Stimulated activated naive CD4-positive, alpha-beta T cell treated with Interleukin-2 at 50 U/mL for 16 hours (primary cell): ENCODE measurements around the gene SORT1.
"Not testable (repeated sequence)": the region's sequence is repeated elsewhere in the genome, so short reads cannot be mapped to it uniquely, and the experiment has no call there.

Source experiments
- DNase-seq: peaks from one replicate; lab custom pipeline; 2025; lab: John Stamatoyannopoulos, UW

The SORT1 gene

DNA sequence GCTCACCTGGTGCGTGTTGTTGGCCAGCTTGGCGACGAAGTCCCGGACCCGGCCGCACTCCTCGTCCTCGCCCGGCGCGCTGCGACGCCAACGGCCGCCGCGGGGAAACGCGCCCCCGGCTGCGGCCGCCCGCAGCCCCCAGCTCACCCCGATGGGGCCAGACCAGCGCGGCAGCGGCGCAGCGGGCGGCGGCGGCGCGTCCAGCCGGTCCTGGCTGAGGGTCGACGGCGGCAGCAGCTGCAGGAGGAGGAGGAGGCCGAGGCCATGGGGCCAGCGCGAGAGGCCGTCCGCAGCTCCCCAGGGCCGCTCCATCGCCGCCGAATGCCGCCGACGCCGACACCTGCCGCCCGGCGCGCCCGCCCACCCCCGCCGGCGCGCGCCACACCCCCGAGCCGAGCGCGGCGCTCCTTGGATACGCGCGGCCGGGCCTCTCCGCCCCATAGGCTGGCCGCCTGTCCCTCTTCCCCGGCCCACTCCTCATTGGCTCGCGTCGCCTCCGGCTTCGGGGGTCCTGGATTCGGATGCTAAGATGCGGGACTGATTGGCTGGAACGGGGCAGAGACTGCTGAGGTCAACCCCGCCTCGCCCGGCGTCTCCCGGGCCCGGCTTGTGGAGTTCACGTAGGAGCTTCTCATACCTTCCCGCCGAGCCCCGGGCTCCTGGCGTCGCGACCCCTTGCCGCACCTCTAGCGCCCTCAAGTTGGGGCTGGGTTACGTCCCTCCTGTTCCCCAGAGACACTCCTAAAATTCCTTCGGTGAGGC, at the start of gene SORT1:
Gene SORT1, minus strand, starts transcription at position 338 of the 762 bp plus-strand sequence. Its CDS starts 26 bp downstream, at position 312.
- DNase-seq = peak; percentile 49

- not testable (repeated sequence) for DNase-seq
These were observed 48.4 kb upstream of the SORT1 start for GRCh38 chr1:109445949-109446695.

- DNase-seq = no peak
These were observed 46.6 kb upstream of the SORT1 start for GRCh38 chr1:109444346-109444745.

DNA sequence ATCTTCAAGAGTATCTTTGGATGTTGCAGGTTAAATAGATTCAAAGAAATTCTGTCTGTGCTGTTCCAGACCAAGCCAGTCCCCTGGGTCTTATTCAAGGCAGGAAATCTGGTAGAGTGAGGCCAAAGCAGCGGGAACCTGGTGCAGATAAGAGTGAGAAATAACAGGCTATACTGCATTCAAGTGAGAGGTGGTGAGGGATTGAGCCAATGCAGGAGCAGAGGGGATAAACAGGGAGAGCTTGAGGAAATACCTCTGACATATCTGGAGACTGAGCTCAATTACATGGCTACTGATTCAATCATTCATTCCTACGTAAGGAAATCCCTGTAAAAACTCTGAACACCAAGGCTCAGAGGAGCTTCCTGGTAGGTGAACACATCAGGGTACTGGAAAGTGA, 45.8 kb upstream of the SORT1 start:
- no peak for DNase-seq

DNA sequence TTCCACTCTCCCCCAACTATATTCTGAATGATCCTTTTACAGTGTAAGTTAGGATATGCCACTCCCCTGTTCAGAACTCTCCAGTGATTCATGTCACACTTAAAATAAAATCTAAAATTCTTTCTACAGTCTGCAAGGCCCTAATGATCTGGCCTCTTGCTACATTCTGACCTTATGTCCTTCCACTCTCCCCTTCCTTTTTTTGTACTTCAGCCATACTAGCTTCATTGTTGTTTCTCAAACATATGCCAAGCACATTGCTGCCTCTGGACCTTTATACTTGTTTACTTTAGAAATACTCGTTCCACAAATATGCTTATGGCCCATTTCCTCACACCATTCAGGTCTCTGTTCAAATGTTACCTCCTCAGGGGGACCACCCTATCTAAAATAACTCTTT, 43.4 kb upstream of the SORT1 start:
- no peak for DNase-seq

- no peak for DNase-seq
These were observed 41.1 kb upstream of the SORT1 start for GRCh38 chr1:109438798-109439297.

GRCh38 chr1:109434484-109434883, 36.8 kb upstream of the SORT1 start:
- DNase-seq = no peak

DNA sequence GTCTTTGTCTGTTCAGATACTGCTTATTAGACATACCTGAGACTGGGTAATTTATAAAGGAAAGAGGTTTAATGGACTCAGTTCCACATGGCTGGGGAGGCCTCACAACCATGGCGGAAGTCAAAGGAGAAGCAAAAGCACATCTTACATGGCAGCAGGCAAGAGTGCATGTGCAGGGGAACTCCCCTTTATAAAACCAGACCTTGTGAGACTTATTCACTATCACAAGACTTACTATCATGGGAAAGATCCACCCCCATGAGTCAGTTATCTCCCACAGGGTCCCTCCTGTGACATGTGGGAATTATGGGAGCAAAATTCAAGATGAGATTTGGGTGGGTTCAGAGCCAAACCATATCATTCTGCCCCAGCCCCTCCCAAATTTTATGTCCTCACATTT, 35.6 kb upstream of the SORT1 start:
- no peak for DNase-seq

GRCh38 chr1:109432336-109432735, 34.6 kb upstream of the SORT1 start:
- DNase-seq = no peak

DNA sequence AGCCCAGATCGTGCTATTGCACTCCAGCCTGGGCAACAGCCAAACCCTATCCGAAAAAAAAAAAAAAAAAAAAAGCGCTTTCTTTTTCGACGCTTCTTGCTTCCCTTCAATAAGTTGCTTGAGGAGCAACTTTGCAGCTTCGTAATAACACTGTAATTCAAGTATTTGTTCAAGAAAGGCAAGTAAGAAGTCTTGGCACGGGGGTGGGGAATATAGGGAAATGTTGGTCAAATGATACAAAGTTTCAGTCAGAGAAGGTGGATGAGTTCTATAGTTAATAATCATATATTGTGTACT, 29.4 kb upstream of the SORT1 start:
- no peak for DNase-seq

- peak; percentile 98 for DNase-seq
These were observed 28.8 kb upstream of the SORT1 start, which contains the start of gene PSMA5 for GRCh38 chr1:109426281-109427170. TSS of gene PSMA5 (minus strand) at chr1:109426448. CDS start at chr1:109426330, 118 bp downstream.

DNA sequence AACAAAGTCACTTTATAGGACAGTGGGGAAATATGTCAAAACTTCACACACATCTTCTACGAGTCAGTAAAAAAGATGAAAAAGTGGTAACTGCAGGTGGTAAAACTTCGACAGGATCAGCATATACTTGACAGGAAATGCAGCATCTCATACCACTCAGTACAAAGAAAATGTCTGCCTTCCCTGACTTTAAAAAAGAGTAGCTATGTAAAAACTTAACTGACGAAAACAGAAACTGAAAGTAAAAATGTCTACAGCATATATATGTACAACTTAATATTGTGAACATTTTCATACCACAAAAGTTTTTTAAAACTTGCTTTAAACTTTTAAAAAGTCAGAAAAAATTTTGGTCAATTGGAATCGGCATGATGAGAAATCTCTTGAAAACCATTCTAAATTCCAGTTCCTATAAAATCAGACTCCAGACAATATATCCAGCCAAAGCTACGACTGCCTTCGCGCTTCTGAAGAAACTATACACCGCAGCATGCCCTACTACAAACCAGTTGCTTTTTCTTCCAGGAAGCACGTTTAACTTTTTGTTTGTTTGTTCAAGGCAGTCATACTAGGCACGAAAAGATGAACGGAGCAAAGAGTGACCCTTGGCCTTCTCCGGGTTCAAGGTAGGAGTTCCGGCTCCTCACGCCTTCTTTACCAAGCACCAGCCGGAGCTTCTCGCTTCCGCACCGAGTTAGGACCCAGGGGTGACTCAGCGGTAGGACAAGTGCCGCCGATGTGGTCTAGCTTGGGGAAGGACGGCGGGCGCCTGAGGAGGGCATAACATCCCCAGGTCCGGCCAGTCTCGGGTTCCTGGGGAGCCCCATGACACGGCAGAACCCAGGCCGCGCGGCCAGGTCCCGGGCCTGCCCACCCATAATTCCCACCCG, 27.9 kb upstream of the SORT1 start:
- peak; percentile 69 for DNase-seq

GRCh38 chr1:109423498-109423897, 25.8 kb upstream of the SORT1 start:
- no peak for DNase-seq

- DNase-seq = no peak
These were observed 14.8 kb upstream of the SORT1 start for GRCh38 chr1:109412551-109412950.

DNA sequence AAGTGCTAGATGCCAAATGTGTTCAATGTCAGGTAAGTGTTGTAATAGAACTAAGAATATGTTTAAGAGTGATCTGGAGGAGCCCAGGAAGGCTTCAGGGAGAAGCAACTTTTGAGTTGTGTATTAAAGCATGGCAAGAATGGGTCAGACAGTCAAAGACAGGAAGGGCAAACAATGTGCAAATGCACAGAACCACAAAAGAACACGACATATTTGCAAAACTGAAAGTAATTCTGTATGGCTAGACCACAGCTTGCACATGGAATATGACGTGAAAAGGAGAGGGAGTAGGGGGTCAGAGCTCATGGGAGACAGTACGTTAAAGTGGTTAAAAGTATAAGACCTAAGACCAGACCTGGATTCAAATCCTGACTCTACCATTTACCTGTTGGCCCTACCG, 7.1 kb upstream of the SORT1 start:
- no peak for DNase-seq

DNA sequence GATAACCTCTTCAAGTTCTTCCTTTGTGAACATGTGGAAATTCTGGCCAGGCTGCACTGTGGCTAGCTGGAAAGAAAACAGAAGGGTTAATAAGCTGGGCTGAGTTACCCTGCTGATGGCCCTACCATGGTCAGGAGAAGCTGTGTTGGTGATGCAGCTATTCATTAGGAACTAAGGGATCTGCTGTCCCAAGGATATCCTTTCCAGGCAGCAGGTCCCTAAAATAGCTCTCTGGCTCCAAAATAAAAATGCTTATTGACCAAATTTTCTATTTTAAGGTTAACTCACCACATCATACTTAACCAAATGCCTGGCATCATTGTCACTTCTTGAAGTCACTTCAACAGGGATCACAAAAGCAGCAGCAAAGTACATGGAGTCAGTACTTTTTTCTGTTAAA, 4.3 kb upstream of the SORT1 start:
- DNase-seq = no peak

DNA sequence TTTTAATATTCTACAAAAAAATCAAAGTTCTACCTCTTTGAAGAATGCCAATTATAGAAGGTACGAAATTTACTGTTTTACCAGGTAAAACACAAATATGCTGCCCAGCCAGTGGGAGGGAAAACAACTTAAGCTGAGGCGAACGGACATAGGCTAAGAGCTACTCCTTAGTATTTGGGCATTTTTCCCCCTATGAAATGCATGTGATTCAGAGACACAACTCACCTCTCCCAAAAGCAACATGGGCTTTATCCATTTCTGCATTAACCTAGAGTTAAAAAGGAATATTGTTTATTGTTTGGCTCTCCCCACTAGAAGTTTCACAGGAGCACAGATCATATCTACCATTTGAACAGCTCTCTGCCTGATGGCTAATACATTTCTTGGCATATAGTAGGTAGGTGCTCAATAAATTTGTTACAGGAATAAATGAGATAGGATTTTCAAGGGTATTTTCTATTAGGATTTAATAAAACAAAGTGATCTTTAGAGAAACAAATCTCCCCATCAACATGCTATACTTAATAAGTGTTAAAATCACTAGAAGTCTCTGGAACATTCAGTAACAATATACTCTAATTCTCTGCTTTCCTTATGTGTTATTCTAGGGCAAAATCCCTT, 2.4 kb upstream of the SORT1 start:
- DNase-seq = no peak

- no peak for DNase-seq
These were observed 1.7 kb upstream of the SORT1 start for GRCh38 chr1:109399326-109399957.

DNA sequence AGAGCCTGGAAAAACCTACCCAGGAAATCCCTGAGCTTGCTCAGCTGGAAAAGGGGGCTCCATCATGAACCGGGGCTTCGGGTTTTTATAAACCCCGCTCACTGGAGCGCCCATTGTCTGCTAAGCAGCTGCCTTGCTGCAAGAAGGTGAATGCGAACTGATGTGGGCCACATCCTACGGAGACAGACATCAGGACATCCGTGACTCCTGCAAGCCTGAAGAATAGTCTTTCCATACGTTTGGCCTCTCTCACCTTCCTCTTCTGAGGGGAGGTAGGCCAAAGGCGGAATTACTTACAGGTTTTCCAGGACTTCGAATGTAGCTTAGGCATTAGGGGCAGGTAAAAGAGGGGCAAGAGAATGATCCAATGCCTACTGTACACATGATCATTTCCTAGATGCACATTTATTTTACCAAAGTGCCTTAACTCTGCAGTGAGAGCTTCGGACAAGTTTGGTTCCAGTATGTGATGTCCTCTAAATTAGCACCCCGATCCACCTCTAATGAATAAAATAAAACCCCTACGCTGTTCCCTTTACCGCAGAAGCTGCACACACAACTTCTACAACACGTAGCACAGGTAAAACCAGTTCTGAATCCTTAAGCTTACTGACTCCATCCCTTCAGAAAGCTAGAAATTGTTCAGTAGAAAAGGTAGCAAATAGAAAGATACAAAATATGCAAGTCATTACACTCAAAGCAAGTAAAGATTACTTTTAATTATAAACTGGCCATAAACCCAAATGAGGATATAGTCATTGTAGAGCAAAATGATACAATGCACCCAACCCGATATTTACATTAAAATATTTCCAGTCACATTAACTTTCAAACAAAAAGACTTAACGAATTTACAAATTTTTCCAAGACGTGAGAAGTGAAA, 866 bp upstream of the SORT1 start:
- no peak for DNase-seq
